Natural killer cell (primary cell): ENCODE results near the gene GMPPA. TPM values are rescaled to one million over a fixed set of nuclear protein-coding genes. Genes with fewer than 3 reads are reported as not detected.

Source experiments
- ATAC-seq, 3 donors: fragments of 150-1000 bp in 2 of 3; fragments of 200-7000 bp in 1 of 3; cut with Tn5 transposase; 1 replicate in 1 of 3; 2 replicates in 2 of 3; pipeline ENCODE4 v1.10.0; 2021; ENCODE audit warnings: mild to moderate bottlenecking in 2 of 3, moderate library complexity in 2 of 3
- DNase-seq, 2 donors: peaks; one replicate each; pipeline versions ENCODE4 v3.0.0 to v3.0.0-alpha.2; 2013 to 2021; ENCODE audit warnings: mixed read lengths in 1 of 2
- H3K27ac ChIP-seq: one replicate; pipeline ENCODE4 v1.5.1; 2013; ENCODE audit warnings: mild to moderate bottlenecking, low read length
- H3K27me3 ChIP-seq: one replicate; pipeline ENCODE4 v1.6.1; 2013; ENCODE audit warnings: low read length; ENCODE audit not compliant: control insufficient read depth, insufficient read depth
- H3K36me3 ChIP-seq: one replicate; pipeline ENCODE4 v1.6.1; 2013; ENCODE audit warnings: low read length; ENCODE audit not compliant: control insufficient read depth, insufficient read depth
- H3K4me1 ChIP-seq: one replicate; pipeline ENCODE4 v1.6.1; 2013; ENCODE audit warnings: low read length; ENCODE audit not compliant: control insufficient read depth, insufficient read depth
- H3K4me3 ChIP-seq: one replicate; pipeline ENCODE4 v1.5.1; 2013; ENCODE audit warnings: low read length
- H3K9me3 ChIP-seq: one replicate; pipeline ENCODE4 v1.6.1; 2013; ENCODE audit warnings: low read length; ENCODE audit not compliant: control insufficient read depth, insufficient read depth
- H3K27ac Mint-ChIP-seq, 2 donors: one replicate each; pipeline ENCODE4 v1.8.0; 2022; ENCODE audit warnings: mild to moderate bottlenecking in 2 of 2, mixed read lengths in 2 of 2, moderate library complexity in 1 of 2
- H3K27me3 Mint-ChIP-seq, 2 donors: one replicate each; pipeline ENCODE4 v1.8.0; 2022; ENCODE audit warnings: low read depth in 2 of 2, mixed read lengths in 2 of 2
- H3K36me3 Mint-ChIP-seq: one replicate; pipeline ENCODE4 v1.8.0; 2022; ENCODE audit warnings: mixed read lengths
- H3K4me1 Mint-ChIP-seq, 2 donors: one replicate each; pipeline ENCODE4 v1.8.0; 2022; ENCODE audit warnings: mixed read lengths in 2 of 2
- H3K4me3 Mint-ChIP-seq: one replicate; pipeline ENCODE4 v1.8.0; 2022; ENCODE audit warnings: mild to moderate bottlenecking, moderate library complexity, mixed read lengths
- H3K9me3 Mint-ChIP-seq, 2 donors: one replicate each; pipeline ENCODE4 v1.8.0; 2022; ENCODE audit warnings: mixed read lengths in 2 of 2
- CTCF ChIP-seq: fragments of 200-600 bp; IDR thresholded peaks from one replicate; pipeline ENCODE4 v1.8.0; 2022; ENCODE audit warnings: antibody characterized with exemption
- WGBS: methylation state at CpG from one replicate; pipeline ENCODE4 v1.1.7; 2013; ENCODE audit warnings: missing lambda C conversion rate; ENCODE audit not compliant: insufficient coverage; 5-methylcytosine and 5-hydroxymethylcytosine counted together
- intact Hi-C: fragments of 100-400 bp; cut with micrococcal nuclease; formaldehyde crosslinking; loops from one replicate; pipeline ENCODE4 v1.14.2; 2022
- total RNA-seq, 4 donors: library from RNA; stranded (reverse); fragments of 120-200 nt in 1 of 4; gene quantifications; one replicate each; pipeline versions ENCODE4 v1.2.3 to v1.2.4, GENCODE V29; 2013 to 2022

GMPPA gene
- 10 to 100 TPM; 27.6 to 36.3 (median 33.8) TPM for total RNA-seq
- total RNA-seq (2013), result 29.6 TPM

- Mint-ChIP-seq H3K27me3 (peaks cover 7 to 22% of the 10 kb centered on the region in 2 donors), H3K27ac (peak within 1 kb of the TSS; percentile 84 to 90), H3K4me1 (peaks cover 26 to 48% of the 10 kb centered on the region in 2 donors), H3K9me3 (no peaks in the 10 kb centered on the region), H3K4me3 (peak within 1 kb of the TSS; percentile 94), H3K36me3 (no peaks in the 10 kb centered on the region)
- WGBS, result under 1% methylated on average over 49 of the region's 49 CpGs
- Histone ChIP-seq H3K4me3 (peak within 1 kb of the TSS; percentile 80), H3K27me3 (peaks cover 35% of the 10 kb centered on the region), H3K9me3 (no peaks in the 10 kb centered on the region), H3K27ac (peak within 1 kb of the TSS; percentile 59), H3K4me1 (peaks cover 31% of the 10 kb centered on the region), H3K36me3 (no peaks in the 10 kb centered on the region)
- ATAC-seq (peak; percentile 88 to 92 (median 90)), DNase-seq (peak; percentile 73 to 95)
- TF ChIP-seq CTCF, result no peak
- intact Hi-C loops, result loop anchor here (5.0 kb wide), 1 partner anchor 34 kb away; no protein-coding TSS in a partner anchor
Observed at GRCh38 chr2:219498280-219499057, at the start of gene GMPPA. Gene GMPPA (plus strand): TSS chr2:219498891. CDS start chr2:219499976, 1,085 bp downstream.

GRCh38 chr2:219449609-219450008 lies 49.1 kb upstream of the GMPPA start:
- ATAC-seq (no peak), DNase-seq (no peak)
- Mint-ChIP-seq H3K27me3 (peaks cover 18 to 38% of the 10 kb centered on the region in 2 donors), H3K9me3 (no peaks in the 10 kb centered on the region), H3K4me1 (no peaks in the 10 kb centered on the region), H3K36me3 (no peaks in the 10 kb centered on the region), H3K27ac (no peak overlapping the region), H3K4me3 (no peak overlapping the region)
- no peaks in the 10 kb centered on the region for H3K9me3 ChIP-seq
- WGBS, result 83% methylated on average over 5 of the region's 5 CpGs
- intact Hi-C loops, result no loop called here
- no peak overlapping the region for H3K27ac ChIP-seq
- H3K27me3 ChIP-seq, result peaks cover 7% of the 10 kb centered on the region
- no peaks in the 10 kb centered on the region for H3K4me1 ChIP-seq
- no peak for TF ChIP-seq CTCF
- no peak overlapping the region for H3K4me3 ChIP-seq
- no peaks in the 10 kb centered on the region for H3K36me3 ChIP-seq

- H3K9me3 Mint-ChIP-seq, result no peaks in the 10 kb centered on the region
- H3K4me1 Mint-ChIP-seq, result no peaks in the 10 kb centered on the region
- Histone ChIP-seq H3K4me1 (no peaks in the 10 kb centered on the region), H3K27ac (no peak overlapping the region), H3K9me3 (no peaks in the 10 kb centered on the region), H3K36me3 (no peaks in the 10 kb centered on the region), H3K4me3 (no peak overlapping the region), H3K27me3 (peaks cover 7% of the 10 kb centered on the region)
- H3K27me3 Mint-ChIP-seq, result peaks cover 18 to 30% of the 10 kb centered on the region in 2 donors
- 88% methylated on average over 18 of the region's 18 CpGs for WGBS
- no peaks in the 10 kb centered on the region for H3K36me3 Mint-ChIP-seq
- no peak for DNase-seq
- ATAC-seq, result no peak
- H3K4me3 Mint-ChIP-seq, result no peak overlapping the region
- intact Hi-C loops, result no loop called here
- no peak for TF ChIP-seq CTCF
- no peak overlapping the region for H3K27ac Mint-ChIP-seq
Observed at GRCh38 chr2:219451661-219452360, 46.9 kb upstream of the GMPPA start.
